ENCODE data around the gene HLX. TPM values are rescaled to one million over a fixed set of nuclear protein-coding genes. Genes with fewer than 3 reads are reported as not detected.

HLX gene
- total and polyA plus RNA-seq, 2 of the 13 experiments (the other 11 are each of a cell fraction or from before 2014, with no cell fraction given), result 0.30 to 0.35 TPM

DNA sequence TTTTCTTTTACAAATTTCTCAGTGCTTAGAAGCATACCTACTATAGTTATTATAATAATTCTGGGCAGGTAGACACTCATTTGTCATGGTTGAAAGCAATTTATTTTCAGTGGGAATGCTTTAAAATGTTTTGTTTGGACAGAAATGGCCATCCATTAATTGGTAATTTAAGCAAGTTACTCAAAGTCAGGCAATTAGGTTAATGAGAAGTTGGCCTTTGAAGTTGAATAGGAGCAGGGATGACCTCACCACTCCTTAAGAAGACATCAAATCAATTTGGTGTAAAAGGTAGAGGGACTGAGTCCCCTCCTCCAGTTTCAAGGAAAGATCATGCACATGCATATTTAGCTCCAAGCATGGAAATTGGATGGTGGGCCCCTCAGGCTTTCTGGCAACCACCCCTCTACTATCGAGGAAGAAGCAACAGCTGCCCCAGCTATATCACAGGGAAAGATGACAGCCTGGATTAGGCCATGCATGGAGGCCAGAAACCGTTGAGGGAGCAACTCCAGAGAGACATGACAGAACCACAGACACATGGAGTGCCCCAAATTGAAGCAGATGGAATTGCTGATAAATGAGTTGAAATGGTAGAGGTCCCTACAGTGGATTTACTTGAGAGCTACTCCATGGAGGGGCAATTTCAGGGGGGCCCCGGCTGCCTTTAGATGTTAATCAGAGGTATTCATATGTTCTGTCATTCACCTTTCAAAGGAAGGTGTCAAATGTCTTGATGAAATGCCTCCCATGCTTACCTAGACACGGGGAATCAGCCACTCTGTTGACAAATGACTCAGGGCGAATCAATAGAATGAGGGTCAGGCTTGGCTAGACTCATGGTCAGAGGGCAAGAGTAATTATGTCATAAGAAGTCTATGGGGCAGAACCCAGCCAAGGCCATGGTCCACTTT lies 26.7 kb downstream of the HLX start (continued):
- TF ChIP-seq AHDC1 (CRISPR knock-in tag; IDR thresholded peaks at IDR 0.05; ENCODE audit: borderline replicate concordance) (peak; percentile 60; the same call in 1 of the 2 replicates), ZFY (CRISPR knock-in tag; IDR thresholded peaks at IDR 0.05) (no peak), BRF2 (CRISPR knock-in tag; IDR thresholded peaks at IDR 0.05) (no peak), KMT2A (CRISPR knock-in tag; IDR thresholded peaks at IDR 0.05) (no peak), TRIM24 (CRISPR knock-in tag; IDR thresholded peaks at IDR 0.05) (no peak), CREM (IDR thresholded peaks at IDR 0.05) (peak; percentile 18; the same call in 1 of the 2 replicates), CREM (CRISPR knock-in tag; IDR thresholded peaks at IDR 0.05) (no peak), ZNF350 (CRISPR knock-in tag; IDR thresholded peaks at IDR 0.05; ENCODE audit: borderline replicate concordance, low read depth) (no peak), ZNF883 (CRISPR knock-in tag; IDR thresholded peaks at IDR 0.05; ENCODE audit: not compliant biosample characterization) (no peak), ZBED4 (CRISPR knock-in tag; IDR thresholded peaks at IDR 0.05; ENCODE audit: borderline replicate concordance) (no peak), EP300 (IDR thresholded peaks at IDR 0.05; ENCODE audit: low read depth in 2 of 2, low read length in 2 of 2) (0 out of 4 replicates have a peak, but pooled peaks of 1 of the 2 experiments have one; percentile 6), EP300 (CRISPR knock-in tag; IDR thresholded peaks at IDR 0.05; ENCODE audit: borderline replicate concordance) (no peak), RARA (CRISPR knock-in tag; IDR thresholded peaks at IDR 0.05) (peak; percentile 88)

Measured in HepG2 (cell line).